ENCODE data around the gene PLCL1. TPM values are rescaled to one million over a fixed set of nuclear protein-coding genes. Genes with fewer than 3 reads are reported as not detected.
A peak's percentile ranks its signal among the peaks of the same experiment; 100 is the strongest.
"Not testable (repeated sequence)": the region's sequence is repeated elsewhere in the genome, so short reads cannot be mapped to it uniquely, and the experiment has no call there.

The PLCL1 gene
- total and polyA plus RNA-seq, 3 experiments from 2014 or later = 0.70 to 2.0 (median 0.71) TPM

DNA sequence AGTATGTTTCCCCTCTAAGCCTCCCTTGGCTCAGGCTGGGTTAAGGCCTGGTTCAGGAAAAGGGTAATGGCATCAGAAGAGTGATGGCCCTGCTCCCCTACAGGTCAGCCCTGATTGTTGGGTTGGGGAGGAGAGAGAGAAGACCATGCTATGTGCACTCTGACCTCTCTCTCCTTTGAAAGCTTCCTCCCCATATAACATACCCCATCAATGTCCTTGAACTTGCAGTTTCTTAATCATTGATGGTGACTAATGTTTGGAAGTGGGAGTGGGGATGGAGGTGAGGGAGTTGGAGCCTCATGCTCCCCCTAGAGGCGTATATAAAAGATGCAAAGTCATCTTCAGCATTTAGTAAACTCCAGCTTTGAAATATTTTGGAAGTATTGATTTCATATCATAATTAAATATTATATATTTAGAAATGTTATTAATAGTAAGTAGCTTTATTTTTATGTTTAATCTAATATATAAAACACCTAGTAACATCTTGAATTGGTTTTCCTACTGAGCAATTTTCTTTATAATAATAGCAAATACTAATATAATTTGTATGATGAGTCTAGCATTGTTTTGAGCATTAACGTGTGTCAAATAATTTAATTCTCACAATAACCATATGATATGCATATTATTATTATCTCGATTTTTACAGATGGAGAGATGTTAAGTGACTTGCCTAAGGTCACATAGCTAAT lies 8.8 kb downstream of the PLCL1 start:
- H3K4me3 ChIP-seq (ENCODE audit: low read length) = no peak overlapping the region
- Mint-ChIP-seq H3K4me1 (peaks cover 6 to 23% (median 10%) of the 10 kb centered on the region in 3 donors), H3K27me3 (peaks cover 5 to 26% of the 10 kb centered on the region in 2 donors), H3K9me3 (no peaks in the 10 kb centered on the region), H3K36me3 (no peaks in the 10 kb centered on the region), H3K4me3 (no peak overlapping the region), H3K27ac (no peak overlapping the region)
- DNase-seq = no peak
- ChIA-PET POLR2A (no interaction called here), CTCF (interaction anchor here (0.9 to 1.3 kb wide), 5 partner anchors 8 to 25 kb away, joined by 3 to 5 read pairs (median 3); partner anchors contain the start of gene PLCL1)
- no peak overlapping the region for H3K27ac ChIP-seq (ENCODE audit: low read depth, low read length)
- no peaks in the 10 kb centered on the region for H3K27me3 ChIP-seq (ENCODE audit: insufficient read depth, low read length, poor library complexity, severe bottlenecking)
- H3K9me3 ChIP-seq (ENCODE audit: low read length) = no peaks in the 10 kb centered on the region
- no peaks in the 10 kb centered on the region for H3K36me3 ChIP-seq (ENCODE audit: insufficient read depth, low read length)
- H3K4me1 ChIP-seq (ENCODE audit: insufficient read depth, low read length) = peaks cover 22% of the 10 kb centered on the region

DNA sequence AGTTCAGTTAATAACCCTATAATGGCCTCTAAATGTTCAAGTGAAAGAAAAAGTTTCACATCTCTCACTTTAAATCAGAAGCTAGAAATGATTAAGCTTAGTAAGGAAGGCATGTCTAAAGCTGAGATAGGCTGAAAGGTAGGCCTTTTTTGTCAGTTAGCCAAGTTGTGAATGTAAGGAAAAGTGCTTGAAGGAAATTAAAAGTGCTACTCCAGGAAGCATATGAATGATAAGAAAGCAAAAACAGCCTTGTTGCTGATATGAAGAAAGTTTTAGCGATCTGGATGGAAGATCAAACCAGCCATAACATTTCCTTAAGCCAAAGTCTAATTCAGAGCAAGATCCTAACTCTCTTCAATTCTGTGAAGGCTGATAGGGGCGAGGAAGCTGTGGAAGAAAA lies 10.1 kb downstream of the PLCL1 start:
- ChIA-PET CTCF (no interaction called here), POLR2A (no interaction called here)
- Mint-ChIP-seq H3K9me3 (no peaks in the 10 kb centered on the region), H3K4me1 (peaks cover 0 to 11% (median under 1%) of the 10 kb centered on the region in 3 donors), H3K36me3 (no peaks in the 10 kb centered on the region), H3K27me3 (peaks cover 5 to 32% of the 10 kb centered on the region in 2 donors), H3K4me3 (no peak overlapping the region), H3K27ac (no peak overlapping the region)
- Histone ChIP-seq H3K4me1 (ENCODE audit: insufficient read depth, low read length) (peaks cover 15% of the 10 kb centered on the region), H3K27ac (ENCODE audit: low read depth, low read length) (no peak overlapping the region), H3K9me3 (ENCODE audit: low read length) (no peaks in the 10 kb centered on the region), H3K36me3 (ENCODE audit: insufficient read depth, low read length) (no peaks in the 10 kb centered on the region), H3K4me3 (ENCODE audit: low read length) (no peak overlapping the region), H3K27me3 (ENCODE audit: insufficient read depth, low read length, poor library complexity, severe bottlenecking) (no peaks in the 10 kb centered on the region)
- DNase-seq = no peak

DNA sequence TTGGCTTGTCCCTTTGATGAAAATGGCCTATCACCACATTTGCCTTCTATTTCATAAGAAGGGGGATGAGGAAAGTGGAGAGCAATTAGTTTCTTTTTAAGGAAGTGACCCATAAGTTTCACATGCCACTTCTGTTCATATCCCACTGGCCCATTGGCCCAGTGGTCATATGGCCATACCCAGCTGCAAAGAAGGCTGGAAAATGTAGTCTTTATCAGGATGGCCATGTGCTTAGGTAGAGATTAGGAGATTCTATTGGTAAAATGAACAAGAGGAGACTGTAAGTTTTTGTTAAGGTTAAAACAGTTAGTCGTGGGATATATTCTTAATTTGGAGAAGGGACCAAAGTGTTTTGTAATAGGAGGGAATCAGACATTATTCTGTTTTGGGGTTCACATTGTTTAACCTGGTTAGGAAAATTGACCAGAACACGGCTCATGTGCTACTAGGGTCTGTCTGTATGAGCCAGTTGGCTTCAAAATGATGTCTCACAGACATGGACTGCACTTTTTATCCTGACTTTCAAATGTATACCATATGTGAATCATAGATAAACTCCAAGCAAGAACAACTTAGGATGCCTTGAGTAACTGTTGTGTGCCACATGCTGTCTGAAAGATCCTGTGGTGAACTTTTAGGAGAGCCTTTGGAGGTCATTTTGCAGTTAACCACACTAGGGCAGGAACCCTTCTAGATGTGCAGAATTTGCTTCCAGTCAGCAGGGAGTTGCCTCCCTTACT lies 17.3 kb downstream of the PLCL1 start:
- H3K36me3 Mint-ChIP-seq = no peaks in the 10 kb centered on the region
- no peaks in the 10 kb centered on the region for H3K9me3 Mint-ChIP-seq
- H3K4me1 ChIP-seq (ENCODE audit: insufficient read depth, low read length) = no peaks in the 10 kb centered on the region
- H3K27me3 Mint-ChIP-seq = peaks cover 5 to 34% of the 10 kb centered on the region in 2 donors
- ChIA-PET POLR2A (no interaction called here), CTCF (no interaction called here)
- no peak overlapping the region for H3K4me3 Mint-ChIP-seq
- no peak for DNase-seq
- H3K27me3 ChIP-seq (ENCODE audit: insufficient read depth, low read length, poor library complexity, severe bottlenecking) = no peaks in the 10 kb centered on the region
- H3K27ac Mint-ChIP-seq = no peak overlapping the region
- H3K9me3 ChIP-seq (ENCODE audit: low read length) = no peaks in the 10 kb centered on the region
- no peaks in the 10 kb centered on the region for H3K36me3 ChIP-seq (ENCODE audit: insufficient read depth, low read length)
- H3K4me1 Mint-ChIP-seq = no peaks in the 10 kb centered on the region
- H3K27ac ChIP-seq (ENCODE audit: low read depth, low read length) = no peak overlapping the region
- no peak overlapping the region for H3K4me3 ChIP-seq (ENCODE audit: low read length)

DNA sequence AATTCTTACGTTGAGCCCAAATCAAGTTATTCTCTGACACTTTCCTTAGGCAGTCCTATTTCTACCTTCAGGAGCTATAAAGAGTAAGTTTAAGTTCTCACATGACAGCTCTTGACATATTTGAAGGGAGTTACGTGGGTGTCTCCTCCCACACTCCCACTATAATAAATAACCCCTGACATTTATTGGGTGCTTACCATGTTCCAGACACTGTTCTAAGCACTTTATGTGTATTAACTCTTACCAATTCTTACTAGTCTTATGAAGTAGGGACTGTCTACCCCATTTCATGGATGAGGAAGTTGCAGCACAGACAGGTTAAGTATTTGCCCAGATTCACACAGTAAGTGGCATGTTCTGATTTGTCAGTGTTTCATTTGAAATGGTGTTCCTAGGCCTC lies 17.9 kb downstream of the PLCL1 start:
- Histone ChIP-seq H3K36me3 (ENCODE audit: insufficient read depth, low read length) (no peaks in the 10 kb centered on the region), H3K27ac (ENCODE audit: low read depth, low read length) (no peak overlapping the region), H3K4me3 (ENCODE audit: low read length) (no peak overlapping the region), H3K9me3 (ENCODE audit: low read length) (no peaks in the 10 kb centered on the region), H3K27me3 (ENCODE audit: insufficient read depth, low read length, poor library complexity, severe bottlenecking) (no peaks in the 10 kb centered on the region), H3K4me1 (ENCODE audit: insufficient read depth, low read length) (no peaks in the 10 kb centered on the region)
- ChIA-PET POLR2A (no interaction called here), CTCF (no interaction called here)
- no peak for DNase-seq
- Mint-ChIP-seq H3K27ac (no peak overlapping the region), H3K36me3 (peaks cover 0 to under 1% (median 0%) of the 10 kb centered on the region in 3 donors), H3K4me1 (no peaks in the 10 kb centered on the region), H3K27me3 (peaks cover 7 to 31% of the 10 kb centered on the region in 2 donors), H3K4me3 (no peak overlapping the region), H3K9me3 (no peaks in the 10 kb centered on the region)

DNA sequence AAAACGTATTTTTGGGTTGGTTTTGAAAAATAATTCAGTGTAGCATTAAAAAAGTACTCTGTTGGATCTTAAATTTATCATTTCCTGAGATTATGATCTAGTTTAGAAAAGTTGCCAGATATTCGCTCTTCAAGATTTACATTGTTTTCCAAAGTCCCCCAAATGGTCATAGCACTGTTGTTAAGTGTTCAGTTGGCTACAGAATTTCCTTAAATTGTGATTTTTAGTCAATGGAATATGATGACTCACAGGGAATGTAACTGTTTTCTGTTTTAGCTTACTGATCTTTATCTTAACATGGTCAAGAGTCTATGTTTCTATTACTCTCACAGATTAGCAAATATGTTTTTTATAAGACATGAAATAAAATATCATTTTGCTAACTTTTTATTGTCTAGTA lies 23.2 kb downstream of the PLCL1 start:
- H3K9me3 Mint-ChIP-seq = peaks cover 0 to 3% (median 2%) of the 10 kb centered on the region in 5 donors
- peaks cover 0 to 11% (median 0%) of the 10 kb centered on the region in 3 donors for H3K36me3 Mint-ChIP-seq
- H3K27ac Mint-ChIP-seq = no peak overlapping the region
- H3K4me1 Mint-ChIP-seq = no peaks in the 10 kb centered on the region
- POLR2A ChIA-PET = no interaction called here
- CTCF ChIA-PET = no interaction called here
- no peaks in the 10 kb centered on the region for H3K36me3 ChIP-seq (ENCODE audit: insufficient read depth, low read length)
- H3K4me3 Mint-ChIP-seq = no peak overlapping the region
- no peaks in the 10 kb centered on the region for H3K27me3 ChIP-seq (ENCODE audit: insufficient read depth, low read length, poor library complexity, severe bottlenecking)
- no peak for DNase-seq
- no peak overlapping the region for H3K27ac ChIP-seq (ENCODE audit: low read depth, low read length)
- H3K9me3 ChIP-seq (ENCODE audit: low read length) = no peaks in the 10 kb centered on the region
- no peaks in the 10 kb centered on the region for H3K4me1 ChIP-seq (ENCODE audit: insufficient read depth, low read length)
- no peak overlapping the region for H3K4me3 ChIP-seq (ENCODE audit: low read length)
- peaks cover 5 to 19% of the 10 kb centered on the region in 2 donors for H3K27me3 Mint-ChIP-seq

DNA sequence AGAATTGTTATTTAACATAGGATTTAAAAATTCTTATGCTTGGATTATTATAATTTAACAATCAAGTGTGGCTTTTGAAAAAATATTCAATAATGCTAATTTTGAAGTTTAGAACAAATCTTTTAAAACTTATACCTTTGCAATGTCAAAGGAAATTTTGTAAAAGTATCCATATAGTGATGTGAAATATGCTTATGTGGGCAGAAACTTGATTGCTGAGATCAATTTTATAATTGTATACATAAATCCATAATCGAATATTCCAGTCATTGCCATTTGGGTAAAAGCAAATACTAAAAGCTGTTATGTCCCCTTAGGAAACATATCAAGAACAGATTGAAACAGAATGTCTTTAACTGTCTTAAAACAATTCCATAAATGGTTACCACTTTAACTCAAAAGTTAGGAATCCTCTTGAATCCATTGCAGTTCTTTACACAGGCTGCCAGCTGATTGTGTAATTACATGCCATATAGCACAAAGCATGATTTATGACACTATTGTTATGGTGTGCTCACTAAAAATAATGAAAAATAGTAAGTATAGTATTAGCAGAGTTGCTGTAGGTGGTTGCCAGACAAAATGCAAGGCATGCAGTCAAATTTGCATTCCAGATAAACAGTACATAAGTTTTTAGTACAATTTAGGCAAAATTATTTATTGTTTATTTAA lies 24.2 kb downstream of the PLCL1 start:
- H3K4me3 ChIP-seq (ENCODE audit: low read length) = no peak overlapping the region
- CTCF ChIA-PET = no interaction called here
- Mint-ChIP-seq H3K27me3 (peaks cover 5 to 11% of the 10 kb centered on the region in 2 donors), H3K27ac (no peak overlapping the region), H3K4me1 (no peaks in the 10 kb centered on the region), H3K4me3 (no peak overlapping the region), H3K9me3 (peaks cover 0 to 3% (median 2%) of the 10 kb centered on the region in 5 donors), H3K36me3 (peaks cover 0 to 11% (median 0%) of the 10 kb centered on the region in 3 donors)
- no peaks in the 10 kb centered on the region for H3K36me3 ChIP-seq (ENCODE audit: insufficient read depth, low read length)
- no peaks in the 10 kb centered on the region for H3K4me1 ChIP-seq (ENCODE audit: insufficient read depth, low read length)
- no peaks in the 10 kb centered on the region for H3K27me3 ChIP-seq (ENCODE audit: insufficient read depth, low read length, poor library complexity, severe bottlenecking)
- H3K9me3 ChIP-seq (ENCODE audit: low read length) = no peaks in the 10 kb centered on the region
- POLR2A ChIA-PET = no interaction called here
- H3K27ac ChIP-seq (ENCODE audit: low read depth, low read length) = no peak overlapping the region
- DNase-seq = no peak

DNA sequence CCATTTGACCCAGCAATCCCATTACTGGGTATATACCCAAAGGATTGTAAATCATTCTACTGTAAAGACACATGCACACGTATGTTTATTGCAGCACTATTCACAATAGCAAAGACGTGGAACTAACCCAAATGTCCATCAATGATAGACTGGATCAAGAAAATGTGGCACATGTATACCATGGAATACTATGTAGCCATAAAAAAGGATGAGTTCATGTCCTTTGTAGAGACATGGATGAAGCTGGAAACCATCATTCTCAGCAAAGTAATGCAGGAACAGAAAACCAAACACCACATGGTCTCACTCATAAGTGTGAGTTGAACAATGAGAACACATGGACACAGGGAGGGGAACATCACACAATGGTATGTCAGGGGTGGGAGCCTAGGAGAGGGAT lies 30.4 kb downstream of the PLCL1 start:
- H3K4me3 ChIP-seq (ENCODE audit: low read length); H3K27ac ChIP-seq (ENCODE audit: low read depth, low read length); H3K4me3 Mint-ChIP-seq; H3K36me3 Mint-ChIP-seq; H3K9me3 ChIP-seq (ENCODE audit: low read length); POLR2A ChIA-PET; H3K27me3 ChIP-seq (ENCODE audit: insufficient read depth, low read length, poor library complexity, severe bottlenecking); DNase-seq; CTCF ChIA-PET; H3K9me3 Mint-ChIP-seq; H3K27me3 Mint-ChIP-seq; H3K36me3 ChIP-seq (ENCODE audit: insufficient read depth, low read length): not testable (repeated sequence)
- H3K4me1 Mint-ChIP-seq = peaks cover 13 to 29% (median 25%) of the 10 kb centered on the region in 3 donors
- H3K4me1 ChIP-seq (ENCODE audit: insufficient read depth, low read length) = peaks cover 28% of the 10 kb centered on the region
- peak overlapping the region in 1 of 8 donors; percentile 53 for H3K27ac Mint-ChIP-seq

DNA sequence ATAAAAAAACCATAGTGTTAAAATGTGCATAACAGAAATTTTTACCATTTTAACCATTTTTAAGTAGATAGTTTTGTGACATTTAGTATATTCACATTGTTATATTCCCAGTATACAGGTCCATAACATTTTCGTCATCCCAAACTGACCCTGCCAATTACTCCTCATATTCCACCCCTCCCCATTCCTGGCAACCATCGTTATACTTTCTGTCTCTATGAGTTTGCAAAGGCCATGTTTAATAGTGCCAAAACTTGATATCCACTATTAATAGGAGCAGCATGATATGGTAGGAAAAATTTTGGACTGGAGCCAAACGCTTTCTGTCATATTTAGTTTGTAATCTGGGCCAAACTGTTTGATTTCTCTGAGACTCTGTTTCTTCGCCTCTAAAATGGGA lies 30.9 kb downstream of the PLCL1 start:
- CTCF ChIA-PET = no interaction called here
- peaks cover 0 to 3% (median 2%) of the 10 kb centered on the region in 5 donors for H3K9me3 Mint-ChIP-seq
- no peak for DNase-seq
- H3K4me3 Mint-ChIP-seq = no peak overlapping the region
- Histone ChIP-seq H3K36me3 (ENCODE audit: insufficient read depth, low read length) (no peaks in the 10 kb centered on the region), H3K4me3 (ENCODE audit: low read length) (no peak overlapping the region), H3K27ac (ENCODE audit: low read depth, low read length) (no peak overlapping the region), H3K9me3 (ENCODE audit: low read length) (no peaks in the 10 kb centered on the region), H3K4me1 (ENCODE audit: insufficient read depth, low read length) (peaks cover 33% of the 10 kb centered on the region), H3K27me3 (ENCODE audit: insufficient read depth, low read length, poor library complexity, severe bottlenecking) (no peaks in the 10 kb centered on the region)
- peaks cover 13 to 29% (median 25%) of the 10 kb centered on the region in 3 donors for H3K4me1 Mint-ChIP-seq
- POLR2A ChIA-PET = no interaction called here
- H3K27me3 Mint-ChIP-seq = no peaks in the 10 kb centered on the region
- H3K27ac Mint-ChIP-seq = no peak overlapping the region
- peaks cover 0 to 6% (median 0%) of the 10 kb centered on the region in 3 donors for H3K36me3 Mint-ChIP-seq

All from CD8-positive, alpha-beta memory T cell (primary cell).